CD4-positive, alpha-beta T cell treated with Interleukin-6 at 100 ng/mL for 8 hours (primary cell): ENCODE results near the gene SLC35E3.

Experiments used
- DNase-seq: peaks from one replicate; pipeline ENCODE4 v3.0.0-alpha.2; 2020; ENCODE audit warnings: mixed read lengths, low spot score

The SLC35E3 gene

GRCh38 chr12:68771223-68771925, 25.4 kb downstream of the SLC35E3 start:
- no peak for DNase-seq

- DNase-seq = no peak
Observed at GRCh38 chr12:68772714-68773113, 26.7 kb downstream of the SLC35E3 start.

GRCh38 chr12:68773582-68773981, 27.6 kb downstream of the SLC35E3 start:
- DNase-seq = no peak

GRCh38 chr12:68775121-68775630, 29.2 kb downstream of the SLC35E3 start:
- no peak for DNase-seq

- no peak for DNase-seq
Observed at GRCh38 chr12:68776976-68777610, 31.1 kb downstream of the SLC35E3 start.

- DNase-seq = no peak
Observed at GRCh38 chr12:68779280-68779679, 33.3 kb downstream of the SLC35E3 start.

- DNase-seq = no peak
Observed at GRCh38 chr12:68780731-68781130, 34.8 kb downstream of the SLC35E3 start.

- DNase-seq = no peak
Observed at GRCh38 chr12:68781728-68782127, 35.8 kb downstream of the SLC35E3 start.

- DNase-seq = no peak
Observed at GRCh38 chr12:68784015-68784414, 38.0 kb downstream of the SLC35E3 start.

- no peak for DNase-seq
Observed at GRCh38 chr12:68785358-68785757, 39.4 kb downstream of the SLC35E3 start.

- no peak for DNase-seq
Observed at GRCh38 chr12:68785823-68786222, 39.8 kb downstream of the SLC35E3 start.

- no peak for DNase-seq
Observed at GRCh38 chr12:68786929-68787328, 41.0 kb downstream of the SLC35E3 start.

- no peak for DNase-seq
Observed at GRCh38 chr12:68788554-68789143, 42.7 kb downstream of the SLC35E3 start.

- DNase-seq = no peak
Observed at GRCh38 chr12:68789144-68789878, 43.3 kb downstream of the SLC35E3 start.

GRCh38 chr12:68790081-68790951, 44.3 kb downstream of the SLC35E3 start:
- no peak for DNase-seq

GRCh38 chr12:68790952-68791234, 44.9 kb downstream of the SLC35E3 start:
- no peak for DNase-seq

GRCh38 chr12:68791897-68792481, 46.0 kb downstream of the SLC35E3 start:
- no peak for DNase-seq

- DNase-seq = peak; percentile 5
Observed at GRCh38 chr12:68792952-68793351, 47.0 kb downstream of the SLC35E3 start.

GRCh38 chr12:68793436-68793835, 47.5 kb downstream of the SLC35E3 start:
- DNase-seq = no peak

GRCh38 chr12:68793975-68794652, 48.1 kb downstream of the SLC35E3 start:
- DNase-seq = no peak
